ENCODE results near the gene DOCK3. TPM values are rescaled to one million over a fixed set of nuclear protein-coding genes. Genes with fewer than 3 reads are reported as not detected.
"Not testable (repeated sequence)": the region's sequence is repeated elsewhere in the genome, so short reads cannot be mapped to it uniquely, and the experiment has no call there.

Gene DOCK3
- polyA plus RNA-seq, 4 donors, result 1.1 to 1.6 (median 1.4) TPM

GRCh38 chr3:51156147-51156546 is 481.4 kb downstream of the DOCK3 start:
- DNase-seq (ENCODE audit: low read depth in 4 of 4, low spot score in 3 of 4), result no peak

GRCh38 chr3:51163051-51163450 is 488.3 kb downstream of the DOCK3 start:
- DNase-seq (ENCODE audit: low read depth in 4 of 4, low spot score in 3 of 4), result no peak

- DNase-seq (ENCODE audit: low read depth in 4 of 4, low spot score in 3 of 4), result no peak
Measured at GRCh38 chr3:51173518-51174271, 499.0 kb downstream of the DOCK3 start.

GRCh38 chr3:51176923-51177322 is 502.2 kb downstream of the DOCK3 start:
- no peak for DNase-seq (ENCODE audit: low read depth in 4 of 4, low spot score in 3 of 4)

- DNase-seq (ENCODE audit: low read depth in 4 of 4, low spot score in 3 of 4), result not testable (repeated sequence)
Measured at GRCh38 chr3:51186446-51186845, 511.7 kb downstream of the DOCK3 start.

GRCh38 chr3:51190199-51190598 is 515.5 kb downstream of the DOCK3 start:
- DNase-seq (ENCODE audit: low read depth in 4 of 4, low spot score in 3 of 4), result no peak

GRCh38 chr3:51190827-51191226 is 516.1 kb downstream of the DOCK3 start:
- no peak for DNase-seq (ENCODE audit: low read depth in 4 of 4, low spot score in 3 of 4)

- DNase-seq (ENCODE audit: low read depth in 4 of 4, low spot score in 3 of 4), result no peak
Measured at GRCh38 chr3:51191768-51192167, 517.0 kb downstream of the DOCK3 start.

GRCh38 chr3:51198477-51198876 is 523.8 kb downstream of the DOCK3 start:
- no peak for DNase-seq (ENCODE audit: low read depth in 4 of 4, low spot score in 3 of 4)

- not testable (repeated sequence) for DNase-seq (ENCODE audit: low read depth in 4 of 4, low spot score in 3 of 4)
Measured at GRCh38 chr3:51199296-51199695, 524.6 kb downstream of the DOCK3 start.

- no peak for DNase-seq (ENCODE audit: low read depth in 4 of 4, low spot score in 3 of 4)
Measured at GRCh38 chr3:51216291-51216690, 541.6 kb downstream of the DOCK3 start.

- no peak for DNase-seq (ENCODE audit: low read depth in 4 of 4, low spot score in 3 of 4)
Measured at GRCh38 chr3:51221959-51222358, 547.2 kb downstream of the DOCK3 start.

GRCh38 chr3:51224283-51224682 is 549.6 kb downstream of the DOCK3 start:
- no peak for DNase-seq (ENCODE audit: low read depth in 4 of 4, low spot score in 3 of 4)

- DNase-seq (ENCODE audit: low read depth in 4 of 4, low spot score in 3 of 4), result no peak
Measured at GRCh38 chr3:51224843-51225242, 550.1 kb downstream of the DOCK3 start.

GRCh38 chr3:51242939-51243338 is 568.2 kb downstream of the DOCK3 start:
- DNase-seq (ENCODE audit: low read depth in 4 of 4, low spot score in 3 of 4), result no peak

GRCh38 chr3:51243924-51244323 is 569.2 kb downstream of the DOCK3 start:
- no peak for DNase-seq (ENCODE audit: low read depth in 4 of 4, low spot score in 3 of 4)

GRCh38 chr3:51245867-51246266 is 571.1 kb downstream of the DOCK3 start:
- DNase-seq (ENCODE audit: low read depth in 4 of 4, low spot score in 3 of 4), result no peak

GRCh38 chr3:51257870-51258269 is 583.1 kb downstream of the DOCK3 start:
- no peak for DNase-seq (ENCODE audit: low read depth in 4 of 4, low spot score in 3 of 4)

- not testable (repeated sequence) for DNase-seq (ENCODE audit: low read depth in 4 of 4, low spot score in 3 of 4)
Measured at GRCh38 chr3:51264166-51264565, 589.4 kb downstream of the DOCK3 start.

GRCh38 chr3:51268132-51268531 is 593.4 kb downstream of the DOCK3 start:
- no peak for DNase-seq (ENCODE audit: low read depth in 4 of 4, low spot score in 3 of 4)

- no peak for DNase-seq (ENCODE audit: low read depth in 4 of 4, low spot score in 3 of 4)
Measured at GRCh38 chr3:51269466-51269865, 594.7 kb downstream of the DOCK3 start.

GRCh38 chr3:51270559-51270958 is 595.8 kb downstream of the DOCK3 start:
- no peak for DNase-seq (ENCODE audit: low read depth in 4 of 4, low spot score in 3 of 4)

- no peak for DNase-seq (ENCODE audit: low read depth in 4 of 4, low spot score in 3 of 4)
Measured at GRCh38 chr3:51271172-51271571, 596.4 kb downstream of the DOCK3 start.
